A549 (cell line): Measurements from ENCODE around the gene DYNC1I1. TPM values are rescaled to one million over a fixed set of nuclear protein-coding genes. Genes with fewer than 3 reads are reported as not detected.

ENCODE experiments used
- ATAC-seq, 2 experiments: fragments of 200-7000 bp in 1 of 2; fragments of >200 bp in 1 of 2; cut with Nextera tagmentation in 1 of 2; cut with Tn5 transposase in 1 of 2; 3 replicates each; pipeline versions ENCODE4 v1.8.0 to v1.9.1; 2018 to 2020; ENCODE audit warnings: mild to moderate bottlenecking in 1 of 2, moderate library complexity in 1 of 2
- CTCF ChIA-PET: fragments of 300-600 bp; sonication (Branson Sonifier 250); formaldehyde crosslinking; extraction: SDS; loops from one replicate; lab custom pipeline; 2021; ENCODE audit warnings: antibody characterized with exemption, inconsistent platforms; lab: Yijun Ruan, JAX
- POLR2A ChIA-PET: fragments of 350-600 bp; formaldehyde crosslinking; extraction: SDS; loops from one replicate; lab custom pipeline; 2021; ENCODE audit warnings: antibody characterized with exemption, inconsistent platforms; lab: Yijun Ruan, JAX
- DNase-seq, 2 experiments: peaks; one replicate each; pipeline versions ENCODE4 v3.0.0 to v3.0.0-alpha.2; 2011 to 2016; ENCODE audit warnings: low read depth in 1 of 2, low spot score in 1 of 2
- FAIRE-seq: peaks from 2 replicates; lab custom pipeline; 2011; peaks lifted over from hg19 to GRCh38; lab: Jason Lieb, UNC
- H3K27ac ChIP-seq, 2 experiments: fragments of >200 bp; sonication (Bioruptor Twin); formaldehyde crosslinking; 3 replicates each; pipeline ENCODE4 v1.5.1; 2016 to 2017
- H3K4me1 ChIP-seq: fragments of >200 bp; sonication (Bioruptor Twin); formaldehyde crosslinking; 3 replicates; pipeline ENCODE4 v1.6.1; 2016
- H3K4me2 ChIP-seq: fragments of >200 bp; sonication (Bioruptor Twin); formaldehyde crosslinking; 3 replicates; pipeline ENCODE4 v1.6.1; 2016
- H3K4me3 ChIP-seq: fragments of >200 bp; sonication (Bioruptor Twin); formaldehyde crosslinking; 3 replicates; pipeline ENCODE4 v1.5.1; 2016
- H3K9me3 ChIP-seq: fragments of >200 bp; sonication (Bioruptor Twin); formaldehyde crosslinking; 3 replicates; pipeline ENCODE4 v1.6.1; 2016
- BCL3 ChIP-seq: fragments of >200 bp; sonication (Bioruptor Twin); formaldehyde crosslinking; IDR thresholded peaks from 3 replicates; pipeline ENCODE4 v1.6.1; 2016
- BHLHE40 ChIP-seq: IDR thresholded peaks from 2 replicates; pipeline ENCODE4 v1.6.1; 2012; ENCODE audit warnings: low read depth, low read length, inconsistent platforms
- CBX2 ChIP-seq: fragments of 200-600 bp; sonication (generic); IDR thresholded peaks from 2 replicates; pipeline ENCODE4 v1.6.1; 2016; ENCODE audit warnings: low read depth, mild to moderate bottlenecking, borderline replicate concordance
- CEBPB ChIP-seq, 2 experiments: fragments of >200 bp in 1 of 2; sonication (Bioruptor Twin) in 1 of 2; formaldehyde crosslinking in 1 of 2; IDR thresholded peaks; 2 replicates each; pipeline ENCODE4 v1.6.1; 2012 to 2016
- CHD4 ChIP-seq: fragments of 200-600 bp; sonication (generic); IDR thresholded peaks from 2 replicates; pipeline ENCODE4 v1.6.1; 2016; ENCODE audit warnings: antibody characterized with exemption, mild to moderate bottlenecking, borderline replicate concordance
- CTCF ChIP-seq: fragments of >200 bp; sonication (Bioruptor Twin); formaldehyde crosslinking; IDR thresholded peaks from 3 replicates; pipeline ENCODE4 v1.5.1; 2016
- EHF ChIP-seq: fragments of 250-450 bp; sonication (Bioruptor Pico); IDR thresholded peaks from 2 replicates; pipeline ENCODE4 v1.5.0; 2020; ENCODE audit warnings: mild to moderate bottlenecking
- EHMT2 ChIP-seq: fragments of 200-600 bp; sonication (generic); IDR thresholded peaks from 2 replicates; pipeline ENCODE4 v1.6.1; 2016; ENCODE audit warnings: antibody characterized with exemption, low read depth, mild to moderate bottlenecking, moderate library complexity
- EP300 ChIP-seq, 2 experiments: fragments of >200 bp; sonication (Bioruptor Twin); formaldehyde crosslinking; IDR thresholded peaks; 2 replicates in 1 of 2; 3 replicates in 1 of 2; pipeline ENCODE4 v1.6.1; 2016 to 2017
- ESRRA ChIP-seq: fragments of 150-350 bp; IDR thresholded peaks from 2 replicates; pipeline ENCODE4 v1.6.1; 2014; ENCODE audit warnings: mild to moderate bottlenecking, low read length, borderline replicate concordance
- FOSB ChIP-seq: fragments of 250-450 bp; sonication (Bioruptor Pico); IDR thresholded peaks from 2 replicates; pipeline ENCODE4 v1.5.0; 2020; ENCODE audit warnings: mild to moderate bottlenecking, moderate library complexity
- HDAC2 ChIP-seq: fragments of 200-600 bp; sonication (generic); IDR thresholded peaks from 2 replicates; pipeline ENCODE4 v1.6.1; 2016
- HEYL ChIP-seq: fragments of 250-450 bp; sonication (Bioruptor Pico); IDR thresholded peaks from 2 replicates; pipeline ENCODE4 v1.8.0; 2021; ENCODE audit warnings: mild to moderate bottlenecking, moderate library complexity
- HOXA7 ChIP-seq: fragments of 250-450 bp; sonication (Bioruptor Pico); IDR thresholded peaks from 2 replicates; pipeline ENCODE4 v1.5.0; 2020; ENCODE audit warnings: mild to moderate bottlenecking, moderate library complexity
- HOXB13 ChIP-seq: fragments of 250-450 bp; sonication (Bioruptor Pico); IDR thresholded peaks from 2 replicates; pipeline ENCODE4 v1.5.0; 2020; ENCODE audit warnings: low read depth, mild to moderate bottlenecking, moderate library complexity
- JUNB ChIP-seq: fragments of >200 bp; sonication (Bioruptor Twin); formaldehyde crosslinking; IDR thresholded peaks from 2 replicates; pipeline ENCODE4 v1.6.1; 2016
- KDM1A ChIP-seq: fragments of 200-600 bp; sonication (generic); IDR thresholded peaks from 2 replicates; pipeline ENCODE4 v1.6.1; 2016; ENCODE audit warnings: low read depth, mild to moderate bottlenecking
- MAFK ChIP-seq: fragments of 450-650 bp; IDR thresholded peaks from 2 replicates; pipeline ENCODE4 v1.6.1; 2014; ENCODE audit not compliant: partially characterized antibody
- NPAS2 ChIP-seq: fragments of 250-450 bp; sonication (Bioruptor Pico); IDR thresholded peaks from 2 replicates; pipeline ENCODE4 v1.8.0; 2022; ENCODE audit warnings: mild to moderate bottlenecking, moderate library complexity, borderline replicate concordance
- PBX3 ChIP-seq: IDR thresholded peaks from 2 replicates; pipeline ENCODE4 v1.6.1; 2012
- PHF8 ChIP-seq: fragments of 200-600 bp; sonication (generic); IDR thresholded peaks from 2 replicates; pipeline ENCODE4 v1.6.1; 2016; ENCODE audit warnings: low read depth, mild to moderate bottlenecking, antibody characterized with exemption, moderate library complexity, borderline replicate concordance
- RAD21 ChIP-seq, 2 experiments: fragments of >200 bp in 1 of 2; sonication (Bioruptor Twin) in 1 of 2; formaldehyde crosslinking in 1 of 2; IDR thresholded peaks in 1 of 2; conservative IDR thresholded peaks in 1 of 2; 2 replicates in 1 of 2; 3 replicates in 1 of 2; pipeline ENCODE4 v1.6.1; 2012 to 2018; ENCODE audit warnings: inconsistent platforms in 1 of 2
- RCOR1 ChIP-seq: fragments of 150-350 bp; IDR thresholded peaks from 2 replicates; pipeline ENCODE4 v1.6.1; 2014; ENCODE audit warnings: antibody characterized with exemption, low read length, low read depth
- RFX5 ChIP-seq: fragments of 450-650 bp; IDR thresholded peaks from 2 replicates; pipeline ENCODE4 v1.7.1; 2014; ENCODE audit warnings: antibody characterized with exemption, mild to moderate bottlenecking, moderate library complexity
- SMC3 ChIP-seq: fragments of >200 bp; sonication (Bioruptor Twin); formaldehyde crosslinking; IDR thresholded peaks from 3 replicates; pipeline ENCODE4 v1.6.1; 2018; ENCODE audit warnings: inconsistent platforms
- SREBF2 ChIP-seq: fragments of 450-650 bp; IDR thresholded peaks from 2 replicates; pipeline ENCODE4 v1.6.1; 2014; ENCODE audit warnings: mild to moderate bottlenecking, moderate library complexity
- ZFP36 ChIP-seq: fragments of 450-650 bp; IDR thresholded peaks from 2 replicates; pipeline ENCODE4 v1.6.1; 2014; ENCODE audit warnings: borderline replicate concordance; ENCODE audit not compliant: partially characterized antibody
- ZNF302 ChIP-seq: fragments of 250-450 bp; sonication (Bioruptor Pico); IDR thresholded peaks from 2 replicates; pipeline ENCODE4 v1.9.0; 2021; ENCODE audit warnings: inconsistent platforms, mild to moderate bottlenecking, moderate library complexity
- WGBS: methylation state at CpG from one replicate; pipeline ENCODE4 v1.1.6; 2017; ENCODE audit errors: missing lambda C conversion rate; 5-methylcytosine and 5-hydroxymethylcytosine counted together
- polyA plus RNA-seq, 4 experiments: library from polyadenylated mRNA; depleted of rRNA in 3 of 4; stranded (reverse); fragments of >200 nt; fragmentation: RNase III in 1 of 4; extraction: RNeasy Plus Mini Kit Qiagen cat#74134 plus additional on column Dnase treatment in 1 of 4; gene quantifications; 2 replicates in 3 of 4; 3 replicates in 1 of 4; pipeline ENCODE4 v1.2.3, GENCODE V29; 2011 to 2017

The DYNC1I1 gene
- polyA plus RNA-seq, 2 of the 4 experiments (the other 2 are of a cell fraction) = 0.04 TPM; not detected in 1

GRCh38 chr7:95971716-95972115, 199.4 kb downstream of the DYNC1I1 start:
- DNase-seq (no peak), FAIRE-seq (no peak), ATAC-seq (no peak)
- no peak for TF ChIP-seq JUNB
- TF ChIP-seq EP300 (IDR thresholded peaks at IDR 0.05) = no peak
- TF ChIP-seq BCL3 = no peak
- no peak for TF ChIP-seq HEYL (CRISPR knock-in tag)
- ChIA-PET POLR2A (no interaction called here), CTCF (interaction anchor here (1.5 kb wide), 1 partner anchor 54 kb away, joined by 4 read pairs; no protein-coding TSS in a partner anchor)
- Histone ChIP-seq H3K4me1 (no peaks in the 10 kb centered on the region), H3K4me2 (no peak overlapping the region), H3K4me3 (no peak overlapping the region), H3K27ac (no peak overlapping the region), H3K9me3 (no peaks in the 10 kb centered on the region)
- WGBS = 13% methylated on average over 6 of the region's 6 CpGs

- POLR2A ChIA-PET = no interaction called here
- CTCF ChIA-PET = interaction anchor here (1.5 kb wide), 1 partner anchor 55 kb away, joined by 4 read pairs; no protein-coding TSS in a partner anchor
- TF ChIP-seq EP300 (IDR thresholded peaks at IDR 0.05) (no peak), HOXB13 (CRISPR knock-in tag) (no peak), ZNF302 (CRISPR knock-in tag) (no peak), CBX2 (no peak), PHF8 (no peak), PBX3 (no peak), CTCF (no peak), RAD21 (conservative IDR thresholded peaks at IDR 0.05 in 1 of 2, IDR thresholded peaks at IDR 0.05 in 1 of 2) (no peak), SMC3 (no peak), EHF (no peak), KDM1A (no peak), HDAC2 (no peak), EHMT2 (no peak), CEBPB (IDR thresholded peaks at IDR 0.05) (no peak), BHLHE40 (no peak), CHD4 (no peak), ESRRA (no peak), ZFP36 (no peak), JUNB (no peak)
- TF ChIP-seq, all 56 proteins: peak for 0
- H3K9me3 ChIP-seq = no peaks in the 10 kb centered on the region
- H3K4me3 ChIP-seq = no peak overlapping the region
- H3K4me2 ChIP-seq = no peak overlapping the region
- DNase-seq (no peak), FAIRE-seq (no peak), ATAC-seq (no peak)
- H3K27ac ChIP-seq = no peak overlapping the region
- 25% methylated on average over 7 of the region's 7 CpGs for WGBS
- no peaks in the 10 kb centered on the region for H3K4me1 ChIP-seq
Measured at GRCh38 chr7:95972523-95972922, 200.2 kb downstream of the DYNC1I1 start.

GRCh38 chr7:95974108-95974507, 201.8 kb downstream of the DYNC1I1 start:
- DNase-seq = no peak
- Histone ChIP-seq H3K4me1 (no peaks in the 10 kb centered on the region), H3K27ac (no peak overlapping the region), H3K4me3 (no peak overlapping the region), H3K9me3 (no peaks in the 10 kb centered on the region), H3K4me2 (no peak overlapping the region)
- ChIA-PET CTCF (no interaction called here), POLR2A (no interaction called here)
- no peak for FAIRE-seq
- no peak for ATAC-seq
- no peak for TF ChIP-seq MAFK
- TF ChIP-seq FOSB = no peak
- no peak for TF ChIP-seq RCOR1
- no peak for TF ChIP-seq RFX5
- TF ChIP-seq SREBF2 = no peak
- TF ChIP-seq ESRRA = no peak
- TF ChIP-seq PHF8 = no peak
- no peak for TF ChIP-seq NPAS2
- TF ChIP-seq HOXA7 = no peak
- TF ChIP-seq EHMT2 = no peak
- 3% methylated on average over 1 of the region's 1 CpG for WGBS
